Measurements from ENCODE around the gene C16orf92.
A peak's percentile ranks its signal among the peaks of the same experiment; 100 is the strongest.

C16orf92 gene, protein sequence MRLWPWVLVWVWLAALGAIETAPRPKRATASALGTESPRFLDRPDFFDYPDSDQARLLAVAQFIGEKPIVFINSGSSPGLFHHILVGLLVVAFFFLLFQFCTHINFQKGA

DNA sequence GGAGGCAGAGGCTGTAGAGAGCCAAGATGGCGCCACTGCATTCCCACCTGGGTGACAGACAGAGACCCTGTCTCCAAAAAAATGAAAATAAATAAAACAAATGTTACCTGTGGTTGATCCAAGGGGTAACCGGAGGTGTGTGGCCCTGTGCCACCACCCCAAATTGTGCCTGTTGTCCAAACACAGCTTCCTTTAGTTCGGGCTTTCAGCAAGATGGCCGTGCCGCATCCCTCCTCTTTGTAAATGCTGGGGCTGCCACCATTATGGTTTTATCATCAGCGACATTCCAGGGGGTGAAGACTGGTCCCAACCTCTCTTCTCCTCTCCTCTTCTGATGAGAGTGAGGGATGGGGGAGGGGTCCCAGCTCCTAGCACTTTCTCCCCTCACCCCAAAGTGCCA, at the start of gene C16orf92:
C16orf92 (plus strand) TSS at position 312 of the 400 bp plus-strand sequence. CDS start 143 bp downstream, outside the sequence.
- no peak for DNase-seq

DNA sequence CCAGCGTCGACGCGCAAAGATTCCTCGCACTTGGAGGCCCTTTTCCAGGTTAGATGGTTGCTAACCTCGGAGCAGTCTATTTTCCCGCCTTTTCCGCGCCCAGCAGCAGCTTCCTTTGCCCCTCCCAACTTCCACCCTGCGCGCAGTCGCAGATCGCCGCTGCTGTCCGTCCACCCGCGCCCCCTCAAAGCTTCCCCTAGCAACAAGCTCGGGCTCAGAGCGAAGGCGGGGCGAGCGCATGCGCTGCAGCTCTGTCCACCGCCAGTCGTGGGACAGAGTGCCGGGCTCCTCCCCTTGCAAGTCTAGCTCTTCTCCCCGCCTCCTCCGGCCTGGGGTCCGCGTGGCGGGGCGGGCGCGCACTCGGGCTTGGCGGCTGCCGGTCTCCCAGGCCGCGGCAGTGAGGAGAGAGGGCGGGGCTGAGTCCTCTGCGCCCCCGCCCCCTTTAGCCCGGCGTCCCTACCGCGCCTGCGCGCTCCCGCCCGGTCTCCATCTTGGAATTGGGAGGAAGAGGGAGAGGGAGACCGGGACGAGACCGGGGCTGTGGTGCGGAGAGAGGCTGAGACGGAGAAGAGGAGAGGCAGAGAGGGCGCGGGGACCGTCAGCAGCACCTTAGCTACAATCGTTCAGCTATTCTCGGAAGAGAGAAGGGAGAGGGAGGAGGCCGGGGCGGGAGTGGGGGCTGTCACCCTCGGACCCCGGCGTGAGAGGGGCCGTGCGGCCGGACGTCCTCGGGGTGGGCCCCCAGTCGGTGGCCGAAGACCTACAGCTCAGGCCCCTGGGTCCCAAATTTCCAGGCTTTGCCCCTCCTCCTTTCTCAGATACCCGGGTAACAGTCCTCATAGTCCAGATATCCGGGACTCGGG, 49.4 kb upstream of the C16orf92 start, which contains the start of gene TAOK2:
TAOK2 (plus strand) TSS at position 485 of the 863 bp plus-strand sequence. CDS start 3,905 bp downstream, outside the sequence.
- DNase-seq = peak; percentile 86 to 93

DNA sequence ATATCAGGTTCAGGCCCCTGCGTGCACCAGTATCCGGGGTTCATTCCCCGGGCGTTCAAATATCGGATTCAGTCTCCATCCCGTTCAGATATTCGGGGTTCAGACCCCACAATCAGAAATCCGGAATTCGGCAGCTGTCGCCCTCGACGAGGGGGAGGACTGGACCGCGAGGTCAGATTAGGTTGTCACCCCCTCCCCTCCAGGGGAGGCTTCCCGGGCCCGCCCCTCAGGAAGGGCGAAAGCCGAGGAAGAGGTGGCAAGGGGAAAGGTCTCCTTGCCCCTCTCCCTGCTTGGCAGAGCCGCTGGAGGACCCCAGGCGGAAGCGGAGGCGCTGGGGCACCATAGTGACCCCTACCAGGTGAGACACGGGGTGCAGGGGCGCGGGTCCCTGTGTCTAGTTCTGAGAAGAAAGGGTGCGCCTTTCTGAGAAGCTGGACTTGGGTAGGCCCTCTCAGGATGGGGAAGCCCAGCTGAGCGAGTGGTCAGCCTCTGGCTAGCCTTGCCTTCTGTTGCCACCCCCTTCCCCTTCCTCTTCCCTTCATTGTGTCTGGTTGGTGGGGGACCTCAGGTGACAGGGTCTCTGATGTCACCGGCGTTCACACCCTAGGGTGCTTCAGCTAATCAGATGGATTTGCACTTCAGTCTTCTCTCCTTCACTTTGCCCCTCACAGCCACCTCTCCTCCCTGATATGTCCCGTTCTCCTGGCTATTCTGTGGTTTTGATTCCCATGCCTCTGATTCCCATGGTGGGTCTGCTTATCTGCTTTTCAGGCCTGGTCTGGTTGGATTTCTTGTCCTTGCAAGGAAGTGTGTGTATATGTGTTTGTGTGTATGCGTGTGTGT, 48.5 kb upstream of the C16orf92 start:
- DNase-seq = no peak

DNA sequence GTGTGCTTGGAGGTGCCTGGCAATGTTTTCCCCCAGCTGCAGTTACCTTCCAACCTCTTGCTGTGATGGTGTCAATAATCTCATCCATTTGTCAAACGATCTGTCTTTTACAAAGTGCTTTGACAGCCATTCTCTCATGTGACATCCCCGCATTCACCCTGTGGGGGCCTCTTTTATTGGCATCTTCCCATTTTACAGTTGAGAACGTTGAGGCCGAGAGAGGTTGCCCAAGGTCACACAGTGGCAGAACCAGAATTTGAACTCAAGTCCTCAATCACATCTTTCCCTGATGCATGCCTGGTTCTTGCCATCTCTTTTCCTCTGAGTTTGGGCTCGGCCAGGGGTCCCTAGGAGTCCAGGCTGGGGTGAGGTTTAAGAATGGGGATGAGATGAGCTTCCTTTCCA, 47.9 kb upstream of the C16orf92 start:
- no peak for DNase-seq

DNA sequence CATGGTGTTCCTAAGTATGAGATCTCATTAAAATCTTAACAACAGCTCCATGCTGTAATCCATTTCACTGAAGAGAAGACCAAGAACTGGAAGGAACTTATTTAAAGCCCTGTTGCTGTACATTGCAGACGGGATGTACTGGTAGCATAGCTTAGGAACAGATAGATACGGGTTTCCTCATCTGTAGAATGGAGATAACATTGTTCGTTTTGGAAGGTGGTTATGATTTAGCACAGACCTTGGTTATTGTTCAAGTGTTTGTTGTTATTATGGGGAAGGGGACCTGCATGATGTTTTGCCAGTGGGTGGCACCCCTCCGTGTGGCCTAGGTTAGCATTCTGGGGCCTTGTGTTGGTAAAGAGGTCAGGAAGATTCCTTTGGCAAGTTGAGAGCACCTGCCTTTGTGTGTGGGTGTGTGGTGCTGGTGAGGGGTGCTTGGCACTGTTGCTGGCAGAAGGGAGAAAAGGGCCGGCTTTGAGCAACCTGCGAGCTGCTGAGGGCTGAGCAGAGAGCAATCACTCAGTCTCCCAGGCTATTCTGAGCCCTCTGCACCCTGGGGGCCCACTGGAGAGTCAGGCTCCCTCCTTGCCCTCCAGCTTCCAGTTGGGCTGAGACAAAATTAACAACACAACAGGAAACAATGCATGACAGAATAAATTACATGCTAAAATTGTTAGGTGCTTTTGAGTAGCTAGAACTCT, 47.0 kb upstream of the C16orf92 start:
- no peak for DNase-seq

DNA sequence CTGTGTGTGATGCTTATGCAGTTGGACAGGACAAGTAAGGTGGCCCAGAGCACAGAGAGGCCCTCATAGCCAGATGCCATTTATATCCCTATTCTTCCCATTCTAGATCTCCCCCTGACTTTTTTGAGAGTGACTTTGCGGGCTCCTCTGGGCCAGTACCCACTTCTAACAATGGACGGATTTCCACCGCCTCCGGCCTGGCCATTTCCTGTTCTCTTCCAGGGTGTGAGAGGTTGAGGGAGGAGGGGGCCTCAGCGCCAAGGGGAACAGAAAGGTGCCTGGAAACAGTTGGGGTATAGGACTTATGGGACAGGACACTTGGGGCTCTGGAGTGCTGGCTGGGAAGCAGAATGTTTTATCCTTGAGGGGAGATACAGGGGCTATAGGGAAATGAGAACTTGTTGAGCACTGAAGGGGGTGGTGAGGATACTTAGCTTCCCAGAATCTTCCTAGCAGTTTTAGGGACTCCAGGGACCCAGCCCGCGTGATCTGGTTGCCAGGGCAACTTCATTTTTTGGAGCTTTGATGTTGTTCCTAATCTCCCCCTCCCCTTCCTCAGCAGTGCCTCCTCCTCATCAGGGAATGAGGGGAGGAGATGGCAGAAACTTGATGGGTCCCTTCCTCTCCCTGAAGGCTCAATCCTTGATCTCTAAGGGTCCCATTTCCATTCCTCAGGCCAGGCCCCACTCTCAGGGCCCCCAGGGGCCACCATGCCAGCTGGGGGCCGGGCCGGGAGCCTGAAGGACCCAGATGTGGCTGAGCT, 45.8 kb upstream of the C16orf92 start:
- no peak for DNase-seq

DNA sequence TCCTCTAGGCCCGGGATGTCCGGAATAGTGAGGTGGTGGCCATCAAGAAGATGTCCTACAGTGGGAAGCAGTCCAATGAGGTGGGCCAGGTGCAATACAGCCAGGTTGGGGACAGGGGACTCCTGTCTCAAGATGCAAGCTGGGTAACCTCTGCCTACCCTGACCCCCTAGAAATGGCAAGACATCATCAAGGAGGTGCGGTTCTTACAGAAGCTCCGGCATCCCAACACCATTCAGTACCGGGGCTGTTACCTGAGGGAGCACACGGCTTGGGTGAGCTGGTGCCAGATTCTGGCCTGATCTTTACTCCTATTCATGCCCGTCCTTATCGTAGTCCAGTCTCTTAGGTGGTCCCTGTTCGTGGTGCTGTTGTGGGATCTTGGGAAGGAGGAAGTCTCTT, 44.9 kb upstream of the C16orf92 start:
- DNase-seq = no peak

DNA sequence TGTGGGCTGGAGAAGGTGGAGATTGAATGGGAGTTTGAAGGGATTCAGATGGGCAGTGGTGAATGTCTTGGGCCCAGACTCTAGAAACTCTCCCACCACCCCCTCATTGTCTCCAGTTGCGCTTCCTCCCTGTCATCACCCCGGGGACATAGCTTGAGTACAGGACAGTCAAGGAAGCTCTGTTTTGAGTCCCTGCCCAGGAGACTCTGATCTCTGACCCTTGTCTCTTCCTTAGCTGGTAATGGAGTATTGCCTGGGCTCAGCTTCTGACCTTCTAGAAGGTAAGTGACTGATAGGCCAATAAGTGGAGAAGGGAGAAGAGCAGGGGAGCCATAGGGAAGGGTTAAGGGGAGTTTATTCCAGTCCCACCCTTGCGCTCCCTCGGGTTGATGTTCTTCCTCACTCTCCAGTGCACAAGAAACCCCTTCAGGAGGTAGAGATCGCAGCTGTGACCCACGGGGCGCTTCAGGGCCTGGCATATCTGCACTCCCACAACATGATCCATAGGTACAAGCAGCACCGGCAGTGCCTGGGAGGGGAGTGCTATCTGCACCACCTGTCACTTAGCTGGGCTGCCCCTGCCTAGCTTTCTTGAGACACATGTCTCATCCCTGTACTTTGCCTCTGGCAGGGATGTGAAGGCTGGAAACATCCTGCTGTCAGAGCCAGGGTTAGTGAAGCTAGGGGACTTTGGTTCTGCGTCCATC, 44.3 kb upstream of the C16orf92 start:
- DNase-seq = no peak

DNA sequence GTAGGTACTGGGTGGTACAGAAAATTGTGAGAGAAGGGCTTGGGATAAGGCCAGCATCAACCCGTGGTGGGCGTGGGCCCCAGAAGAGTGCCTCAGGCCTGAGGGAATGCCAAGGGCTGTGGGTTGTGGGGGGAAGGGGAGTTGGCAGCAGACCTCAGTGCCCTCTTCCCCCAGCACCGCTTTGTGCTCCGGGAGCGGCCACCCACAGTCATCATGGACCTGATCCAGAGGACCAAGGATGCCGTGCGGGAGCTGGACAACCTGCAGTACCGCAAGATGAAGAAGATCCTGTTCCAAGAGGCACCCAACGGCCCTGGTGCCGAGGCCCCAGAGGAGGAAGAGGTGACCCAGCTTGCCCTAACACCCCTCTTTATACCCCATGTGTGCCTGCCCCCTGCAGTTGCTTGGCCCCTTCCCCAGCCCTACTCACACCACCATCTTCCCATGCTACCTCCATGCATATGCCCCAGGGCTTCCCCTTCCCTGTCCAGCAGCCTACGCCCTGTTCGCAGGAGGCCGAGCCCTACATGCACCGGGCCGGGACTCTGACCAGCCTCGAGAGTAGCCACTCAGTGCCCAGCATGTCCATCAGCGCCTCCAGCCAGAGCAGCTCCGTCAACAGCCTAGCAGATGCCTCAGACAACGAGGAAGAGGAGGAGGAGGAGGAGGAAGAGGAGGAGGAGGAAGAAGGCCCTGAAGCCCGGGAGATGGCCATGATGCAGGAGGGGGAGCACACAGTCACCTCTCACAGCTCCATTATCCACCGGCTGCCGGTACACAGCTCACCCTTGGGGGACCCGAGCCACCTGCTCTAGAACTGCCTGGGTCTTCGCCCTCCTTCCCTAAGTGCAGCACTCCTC, 40.2 kb upstream of the C16orf92 start:
- DNase-seq = no peak

DNA sequence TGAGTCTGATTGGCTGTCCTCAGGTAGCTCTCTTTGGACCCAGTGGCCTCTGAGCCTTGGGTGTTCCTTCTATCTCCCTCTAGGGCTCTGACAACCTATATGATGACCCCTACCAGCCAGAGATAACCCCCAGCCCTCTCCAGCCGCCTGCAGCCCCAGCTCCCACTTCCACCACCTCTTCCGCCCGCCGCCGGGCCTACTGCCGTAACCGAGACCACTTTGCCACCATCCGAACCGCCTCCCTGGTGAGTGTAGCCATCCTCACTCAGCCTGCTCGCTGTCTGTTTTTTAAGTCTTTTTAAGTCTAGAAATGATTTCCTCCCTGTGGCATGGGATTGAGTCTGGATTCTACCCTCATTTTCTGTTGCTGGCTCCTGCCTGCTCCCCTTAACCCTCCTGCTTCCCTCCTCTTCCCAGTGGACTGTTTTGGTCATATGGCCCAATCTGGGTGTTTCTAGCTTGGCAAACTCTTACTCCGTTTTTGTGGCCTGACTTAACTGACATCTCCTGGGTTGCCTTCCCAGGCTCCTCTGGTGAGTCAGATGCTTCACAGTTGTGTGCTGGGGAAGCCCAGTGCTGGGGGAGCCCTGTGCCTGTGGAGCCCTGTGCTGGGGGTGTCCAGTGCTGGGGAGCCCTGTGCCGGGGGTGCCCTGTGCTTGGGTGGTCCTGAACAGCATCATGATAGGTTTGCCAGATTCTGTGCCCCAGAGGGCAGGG, 39.4 kb upstream of the C16orf92 start:
- no peak for DNase-seq

DNA sequence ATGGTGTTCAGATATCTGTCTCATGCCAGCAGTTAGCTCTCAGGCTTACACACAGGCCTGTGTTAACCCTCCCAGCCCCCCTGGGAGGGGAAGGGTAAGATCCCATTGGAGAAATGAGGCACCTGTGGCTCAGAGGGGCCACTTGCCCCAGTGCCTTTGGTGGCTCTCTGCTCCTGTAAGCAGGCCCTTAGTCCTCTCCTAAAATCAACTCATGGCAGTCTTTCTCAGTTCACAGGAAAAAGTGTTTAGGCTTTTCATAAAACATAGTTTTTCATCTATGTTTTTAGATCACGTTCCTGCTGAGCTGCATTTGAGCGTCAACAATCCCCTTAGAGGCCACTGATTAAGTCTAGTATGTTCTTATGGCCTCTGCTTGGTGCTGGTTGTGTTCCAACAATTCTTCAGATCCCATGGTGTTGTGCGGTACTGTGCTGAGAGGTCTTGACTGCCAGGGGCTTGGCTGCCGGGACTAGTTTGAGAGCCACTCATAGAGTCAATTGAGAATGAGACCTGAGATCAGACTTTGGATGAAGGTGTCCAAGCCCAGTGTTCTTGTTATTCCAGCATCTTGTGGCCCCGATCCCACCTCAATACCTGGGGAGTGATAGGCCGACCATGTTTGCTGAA, 38.7 kb upstream of the C16orf92 start:
- DNase-seq = no peak

DNA sequence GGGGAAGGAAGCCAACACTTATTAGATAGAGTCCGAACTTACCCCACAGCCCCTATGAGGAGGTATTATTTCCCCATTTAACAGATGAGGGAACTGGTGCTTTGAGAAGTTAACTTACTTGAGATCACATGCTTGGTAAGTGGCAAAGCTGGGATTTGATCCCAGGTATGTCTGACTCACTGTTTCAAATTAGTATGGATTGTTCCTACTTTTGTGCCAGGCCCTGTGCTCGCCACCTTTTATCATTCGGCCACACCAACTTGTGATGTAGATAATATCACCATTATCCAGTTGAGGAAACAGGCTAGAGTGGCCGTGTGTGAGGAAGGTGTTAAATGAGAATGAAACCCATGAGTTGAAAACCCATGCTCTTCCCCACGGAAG, 38.2 kb upstream of the C16orf92 start:
- DNase-seq = no peak

DNA sequence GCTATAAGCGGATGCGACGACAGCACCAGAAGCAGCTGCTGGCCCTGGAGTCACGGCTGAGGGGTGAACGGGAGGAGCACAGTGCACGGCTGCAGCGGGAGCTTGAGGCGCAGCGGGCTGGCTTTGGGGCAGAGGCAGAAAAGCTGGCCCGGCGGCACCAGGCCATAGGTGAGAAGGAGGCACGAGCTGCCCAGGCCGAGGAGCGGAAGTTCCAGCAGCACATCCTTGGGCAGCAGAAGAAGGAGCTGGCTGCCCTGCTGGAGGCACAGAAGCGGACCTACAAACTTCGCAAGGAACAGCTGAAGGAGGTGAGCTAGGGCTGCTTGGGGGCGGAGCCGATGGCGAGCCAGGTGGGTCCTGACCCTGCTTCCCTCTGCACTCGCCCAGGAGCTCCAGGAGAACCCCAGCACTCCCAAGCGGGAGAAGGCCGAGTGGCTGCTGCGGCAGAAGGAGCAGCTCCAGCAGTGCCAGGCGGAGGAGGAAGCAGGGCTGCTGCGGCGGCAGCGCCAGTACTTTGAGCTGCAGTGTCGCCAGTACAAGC, 37.7 kb upstream of the C16orf92 start:
- DNase-seq = no peak

DNA sequence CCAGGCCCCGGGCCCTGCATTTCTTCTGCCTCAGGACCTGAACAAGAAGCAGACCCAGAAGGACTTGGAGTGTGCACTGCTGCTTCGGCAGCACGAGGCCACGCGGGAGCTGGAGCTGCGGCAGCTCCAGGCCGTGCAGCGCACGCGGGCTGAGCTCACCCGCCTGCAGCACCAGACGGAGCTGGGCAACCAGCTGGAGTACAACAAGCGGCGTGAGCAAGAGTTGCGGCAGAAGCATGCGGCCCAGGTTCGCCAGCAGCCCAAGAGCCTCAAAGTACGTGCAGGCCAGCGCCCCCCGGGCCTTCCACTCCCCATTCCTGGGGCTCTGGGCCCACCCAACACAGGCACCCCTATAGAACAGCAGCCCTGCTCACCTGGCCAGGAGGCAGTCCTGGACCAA, 36.8 kb upstream of the C16orf92 start:
- no peak for DNase-seq

DNA sequence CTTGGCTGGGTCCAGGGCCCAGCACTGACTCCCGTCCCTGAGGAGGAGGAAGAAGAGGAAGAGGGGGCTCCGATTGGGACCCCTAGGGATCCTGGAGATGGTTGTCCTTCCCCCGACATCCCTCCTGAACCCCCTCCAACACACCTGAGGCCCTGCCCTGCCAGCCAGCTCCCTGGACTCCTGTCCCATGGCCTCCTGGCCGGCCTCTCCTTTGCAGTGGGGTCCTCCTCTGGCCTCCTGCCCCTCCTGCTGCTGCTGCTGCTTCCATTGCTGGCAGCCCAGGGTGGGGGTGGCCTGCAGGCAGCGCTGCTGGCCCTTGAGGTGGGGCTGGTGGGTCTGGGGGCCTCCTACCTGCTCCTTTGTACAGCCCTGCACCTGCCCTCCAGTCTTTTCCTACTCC, 36.1 kb upstream of the C16orf92 start:
- no peak for DNase-seq

DNA sequence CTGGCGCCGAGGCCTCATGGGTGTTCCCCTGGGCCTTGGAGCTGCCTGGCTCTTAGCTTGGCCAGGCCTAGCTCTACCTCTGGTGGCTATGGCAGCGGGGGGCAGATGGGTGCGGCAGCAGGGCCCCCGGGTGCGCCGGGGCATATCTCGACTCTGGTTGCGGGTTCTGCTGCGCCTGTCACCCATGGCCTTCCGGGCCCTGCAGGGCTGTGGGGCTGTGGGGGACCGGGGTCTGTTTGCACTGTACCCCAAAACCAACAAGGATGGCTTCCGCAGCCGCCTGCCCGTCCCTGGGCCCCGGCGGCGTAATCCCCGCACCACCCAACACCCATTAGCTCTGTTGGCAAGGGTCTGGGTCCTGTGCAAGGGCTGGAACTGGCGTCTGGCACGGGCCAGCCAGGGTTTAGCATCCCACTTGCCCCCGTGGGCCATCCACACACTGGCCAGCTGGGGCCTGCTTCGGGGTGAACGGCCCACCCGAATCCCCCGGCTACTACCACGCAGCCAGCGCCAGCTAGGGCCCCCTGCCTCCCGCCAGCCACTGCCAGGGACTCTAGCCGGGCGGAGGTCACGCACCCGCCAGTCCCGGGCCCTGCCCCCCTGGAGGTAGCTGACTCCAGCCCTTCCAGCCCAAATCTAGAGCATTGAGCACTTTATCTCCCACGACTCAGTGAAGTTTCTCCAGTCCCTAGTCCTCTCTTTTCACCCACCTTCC, 35.5 kb upstream of the C16orf92 start:
- no peak for DNase-seq

DNA sequence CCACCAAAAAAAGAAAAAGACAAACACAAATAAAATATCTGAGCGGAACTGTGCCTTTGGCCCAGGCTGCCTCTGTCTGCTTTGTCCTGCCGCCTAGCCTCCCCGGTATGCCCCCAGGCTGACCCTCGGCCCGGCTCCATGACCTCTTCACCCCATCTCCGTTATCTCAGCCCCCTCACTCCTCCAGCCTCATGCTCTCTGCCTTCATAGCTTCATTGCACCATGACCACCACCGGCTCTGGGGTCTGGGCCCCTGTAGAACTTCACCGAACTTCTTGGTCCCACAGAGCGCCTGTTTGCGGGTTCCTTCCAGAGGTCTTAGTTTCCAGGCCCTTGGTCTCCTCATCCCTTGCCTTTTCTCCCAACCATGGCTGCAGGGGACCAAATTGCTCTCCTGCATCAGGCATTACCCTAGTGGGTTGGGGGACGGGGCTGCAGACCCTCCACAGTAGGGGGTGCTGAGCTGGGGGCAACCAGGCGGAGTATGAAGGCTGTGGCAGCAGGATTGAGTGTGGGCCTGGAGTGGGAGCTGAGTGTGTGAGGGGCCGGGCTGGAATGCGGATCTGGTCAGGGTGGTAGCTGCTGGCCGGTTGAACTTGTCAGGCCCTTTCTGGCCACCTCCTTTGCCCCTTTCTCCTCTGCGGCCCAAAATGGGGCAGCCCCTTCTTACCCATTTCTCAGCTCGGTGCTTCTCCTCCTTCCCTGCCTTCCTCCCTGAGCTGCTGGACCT, 34.5 kb upstream of the C16orf92 start:
- no peak for DNase-seq
